KG1 (cell line): ENCODE results near the gene PIP5K1C.

Experiments used
- DNase-seq: peaks from one replicate; lab custom pipeline; 2025; lab: John Stamatoyannopoulos, UW

Gene PIP5K1C

GRCh38 chr19:3721887-3722442 is 21.7 kb upstream of the PIP5K1C start:
- no peak for DNase-seq

GRCh38 chr19:3721131-3721886 is 21.0 kb upstream of the PIP5K1C start:
- peak; percentile 60 for DNase-seq

DNA sequence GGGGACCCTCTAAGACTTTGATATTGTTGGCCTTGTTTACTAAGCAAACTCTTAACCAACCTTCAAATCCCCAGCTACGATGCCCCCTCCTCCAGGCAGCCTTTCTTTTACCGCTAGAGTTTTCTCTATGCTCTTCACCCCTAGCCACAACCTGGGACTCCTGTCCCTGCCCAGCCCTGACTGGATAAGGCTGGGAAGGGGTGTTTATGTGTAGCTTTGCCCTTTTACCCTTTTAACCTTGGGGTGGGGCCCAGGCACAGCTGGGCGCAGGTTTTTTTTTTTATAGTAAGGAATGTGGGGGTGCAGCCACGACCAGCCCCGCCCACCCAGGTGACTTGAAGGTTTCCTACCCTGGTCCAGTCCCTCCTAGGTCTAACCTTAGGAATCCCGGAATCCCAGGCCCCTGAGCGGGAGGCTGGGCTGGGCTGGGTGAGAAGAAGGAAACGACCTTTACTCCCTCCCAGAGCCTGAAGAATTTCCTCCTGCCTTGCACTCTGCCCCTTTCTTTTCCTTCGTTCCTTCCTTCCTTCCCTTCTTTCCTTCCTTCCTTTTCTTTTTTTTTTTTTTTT is 20.2 kb upstream of the PIP5K1C start:
- DNase-seq = no peak

DNA sequence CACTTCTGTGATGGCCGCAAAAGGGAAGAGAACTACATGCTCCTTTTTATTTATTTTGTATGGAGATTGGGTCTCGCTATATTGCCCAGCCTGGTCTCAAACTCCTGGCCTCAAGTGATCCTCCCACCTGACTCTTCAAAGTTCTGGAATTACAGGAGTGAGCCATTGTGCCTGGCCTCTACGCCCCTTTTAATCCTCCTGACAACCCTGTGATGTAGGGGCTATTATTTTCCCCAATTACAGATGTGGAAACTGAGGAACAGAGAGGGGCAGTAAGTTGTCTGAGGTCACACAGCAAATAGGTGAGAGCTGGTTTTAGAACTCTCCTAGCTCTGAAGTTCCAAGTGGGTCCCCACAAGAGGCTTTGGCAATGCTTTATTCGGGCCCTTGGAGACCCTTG is 19.6 kb upstream of the PIP5K1C start:
- no peak for DNase-seq

DNA sequence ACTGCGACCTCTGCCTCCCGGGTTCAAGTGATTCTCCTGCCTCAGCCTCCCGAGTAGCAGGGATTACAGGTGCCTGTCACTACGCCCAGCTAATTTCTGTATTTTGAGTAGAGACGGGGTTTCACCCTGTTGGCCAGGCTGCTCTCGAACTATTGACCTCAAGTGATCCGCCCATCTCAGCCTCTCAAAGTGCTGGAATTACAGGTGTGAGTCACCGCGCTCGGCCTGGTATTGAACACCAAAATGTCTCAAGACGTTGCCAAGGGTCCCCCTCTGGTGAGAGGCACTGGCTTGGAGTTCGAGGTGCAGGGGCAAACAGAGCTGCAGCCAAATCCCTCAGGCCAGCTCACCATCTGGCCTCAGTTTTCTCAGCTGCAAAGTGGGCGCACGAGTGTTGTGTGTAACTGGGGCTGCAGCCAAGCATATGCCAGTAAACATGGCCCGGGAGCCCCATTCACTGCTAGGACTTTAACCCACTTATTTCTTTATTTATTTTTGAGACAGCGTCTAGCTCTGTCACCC is 15.9 kb upstream of the PIP5K1C start:
- DNase-seq = no peak

GRCh38 chr19:3712663-3713611 is 12.7 kb upstream of the PIP5K1C start:
- no peak for DNase-seq

- no peak for DNase-seq
Observed at GRCh38 chr19:3710265-3710812, 10.1 kb upstream of the PIP5K1C start.

- DNase-seq = no peak
Observed at GRCh38 chr19:3708207-3708931, 8.1 kb upstream of the PIP5K1C start, which contains the start of gene TJP3. TSS of gene TJP3 (plus strand) at chr19:3708384. CDS start at chr19:3728433, 20,049 bp downstream.

- no peak for DNase-seq
Observed at GRCh38 chr19:3707868-3708206, 7.6 kb upstream of the PIP5K1C start.

GRCh38 chr19:3701200-3701599 is 932 bp upstream of the PIP5K1C start:
- DNase-seq = no peak

DNA sequence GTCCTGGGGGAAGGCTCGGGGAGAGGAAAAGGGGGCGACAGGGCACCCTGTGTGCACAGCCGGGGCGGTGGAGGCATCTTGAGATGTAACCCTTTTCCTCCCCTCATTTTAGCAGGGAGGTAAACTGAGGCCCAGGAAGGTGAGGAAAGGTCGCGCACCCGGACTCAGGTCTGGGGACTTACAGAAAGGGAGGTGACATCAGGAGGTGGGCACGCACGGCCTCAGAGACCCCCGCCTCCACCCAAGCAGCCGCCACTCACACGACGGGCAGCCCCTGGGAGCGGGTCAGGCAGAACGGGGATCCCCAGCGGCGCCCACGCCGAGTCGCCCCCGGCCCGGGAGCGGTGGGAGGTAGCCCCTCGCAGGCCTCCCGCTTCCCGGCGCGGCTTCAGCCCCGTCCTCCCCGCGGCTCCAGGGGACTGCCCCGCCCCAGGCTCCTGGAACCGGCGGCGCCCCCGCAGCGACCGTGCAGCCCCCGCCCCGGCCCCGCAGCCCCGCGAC is 477 bp downstream of the PIP5K1C start:
- no peak for DNase-seq

- peak; percentile 37 for DNase-seq
Observed at GRCh38 chr19:3698974-3699740, 1.1 kb downstream of the PIP5K1C start.

DNA sequence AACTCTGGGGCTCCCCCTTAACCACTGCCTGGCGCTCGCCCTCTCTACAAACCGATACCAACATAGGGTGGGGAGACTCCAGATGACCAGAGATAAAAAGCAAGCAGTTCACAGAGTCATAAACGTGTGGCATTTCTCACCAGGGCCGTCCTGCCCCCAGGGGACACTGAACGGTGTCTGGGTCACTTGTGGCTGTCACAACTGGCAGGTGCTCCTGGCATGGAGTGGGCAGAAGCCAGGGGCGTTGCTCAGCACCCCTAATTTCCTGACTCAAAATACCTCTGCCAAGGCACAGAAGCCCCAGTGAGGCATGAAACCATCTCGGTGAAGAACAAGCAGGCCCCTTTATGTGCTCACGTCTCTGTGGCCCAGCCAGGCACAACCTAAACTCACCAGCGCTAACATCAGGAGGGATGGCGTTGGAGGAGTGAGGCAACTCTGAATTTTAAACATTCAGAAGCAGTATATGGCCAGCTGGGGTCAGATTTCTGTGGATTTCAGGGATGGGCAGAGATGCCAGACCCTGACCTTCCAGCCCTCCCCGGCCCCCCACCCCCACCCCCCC is 1.8 kb downstream of the PIP5K1C start:
- no peak for DNase-seq

- DNase-seq = no peak
Observed at GRCh38 chr19:3697671-3698385, 2.4 kb downstream of the PIP5K1C start.

GRCh38 chr19:3697094-3697493 is 3.2 kb downstream of the PIP5K1C start:
- DNase-seq = no peak

DNA sequence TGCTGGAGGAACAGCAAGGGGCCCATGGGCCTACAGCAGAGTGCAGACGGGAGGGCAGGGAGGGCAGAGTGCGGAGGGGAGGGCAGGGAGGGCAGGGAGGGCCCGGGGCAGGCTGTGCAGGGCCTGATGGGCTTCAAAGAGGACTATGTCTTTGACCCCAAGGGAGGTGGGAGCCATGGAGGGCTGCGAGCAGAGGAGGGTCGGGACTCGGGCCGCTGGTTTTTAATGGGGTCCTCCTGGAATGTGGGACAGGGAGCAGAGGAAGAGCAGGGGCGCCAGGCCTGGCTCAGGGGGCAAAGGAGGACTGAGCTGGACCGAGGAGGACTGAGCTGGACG is 3.6 kb downstream of the PIP5K1C start:
- no peak for DNase-seq

- DNase-seq = no peak
Observed at GRCh38 chr19:3695986-3696659, 4.1 kb downstream of the PIP5K1C start.

GRCh38 chr19:3695124-3695733 is 5.0 kb downstream of the PIP5K1C start:
- DNase-seq = no peak
